ENCODE measurements around the gene TIMM10.

Gene TIMM10

GRCh38 chr11:57511741-57512430, 18.7 kb downstream of the TIMM10 start:
- no peaks in the 10 kb centered on the region for H3K36me3 ChIP-seq (ENCODE audit: insufficient read depth, low read length)
- no peaks in the 10 kb centered on the region for H4K20me1 ChIP-seq (ENCODE audit: insufficient read depth, low read length)
- ATAC-seq (ENCODE audit: insufficient read depth, low read depth) (no peak), DNase-seq (no peak)
- H3K4me3 ChIP-seq (ENCODE audit: low read depth in 1 of 2, low read length in 2 of 2): no peak overlapping the region
- H2AFZ ChIP-seq (ENCODE audit: low read depth, low read length): no peak overlapping the region
- H3K9ac ChIP-seq (ENCODE audit: low read depth, low read length): no peak overlapping the region
- H3K27ac ChIP-seq (ENCODE audit: low read length): no peak overlapping the region
- TF ChIP-seq CTCF (IDR thresholded peaks at IDR 0.05; ENCODE audit: borderline replicate concordance, extremely low read depth, low read length, poor library complexity, severe bottlenecking): no peak
- TF ChIP-seq EZH2 (IDR thresholded peaks at IDR 0.05; ENCODE audit: borderline replicate concordance, low read depth, low read length, severe bottlenecking): no peak
- H3K9me3 ChIP-seq (ENCODE audit: insufficient read depth, low read length, severe bottlenecking): no peaks in the 10 kb centered on the region
- H3K79me2 ChIP-seq (ENCODE audit: insufficient read depth, low read length): no peaks in the 10 kb centered on the region
- H3K27me3 ChIP-seq (ENCODE audit: insufficient read depth, low read length, poor library complexity): peaks cover 23% of the 10 kb centered on the region
- H3K4me1 ChIP-seq (ENCODE audit: insufficient read depth, low read length): peaks cover 28% of the 10 kb centered on the region
- H3K4me2 ChIP-seq (ENCODE audit: insufficient read depth, low read length): no peak overlapping the region

GRCh38 chr11:57508341-57509170, 22.0 kb downstream of the TIMM10 start:
- ATAC-seq (ENCODE audit: insufficient read depth, low read depth) (no peak), DNase-seq (no peak)
- Histone ChIP-seq H3K36me3 (ENCODE audit: insufficient read depth, low read length) (no peaks in the 10 kb centered on the region), H3K4me2 (ENCODE audit: insufficient read depth, low read length) (no peak overlapping the region), H3K27me3 (ENCODE audit: insufficient read depth, low read length, poor library complexity) (no peaks in the 10 kb centered on the region), H3K9me3 (ENCODE audit: insufficient read depth, low read length, severe bottlenecking) (no peaks in the 10 kb centered on the region), H4K20me1 (ENCODE audit: insufficient read depth, low read length) (no peaks in the 10 kb centered on the region), H3K4me3 (ENCODE audit: low read depth in 1 of 2, low read length in 2 of 2) (no peak overlapping the region), H3K79me2 (ENCODE audit: insufficient read depth, low read length) (no peaks in the 10 kb centered on the region), H2AFZ (ENCODE audit: low read depth, low read length) (no peak overlapping the region), H3K9ac (ENCODE audit: low read depth, low read length) (no peak overlapping the region), H3K4me1 (ENCODE audit: insufficient read depth, low read length) (peaks cover 3% of the 10 kb centered on the region; the same call in 1 of the 2 replicates), H3K27ac (ENCODE audit: low read length) (no peak overlapping the region)
- no peak for TF ChIP-seq CTCF (IDR thresholded peaks at IDR 0.05; ENCODE audit: borderline replicate concordance, extremely low read depth, low read length, poor library complexity, severe bottlenecking)
- no peak for TF ChIP-seq EZH2 (IDR thresholded peaks at IDR 0.05; ENCODE audit: borderline replicate concordance, low read depth, low read length, severe bottlenecking)

- Histone ChIP-seq H3K9ac (ENCODE audit: low read depth, low read length) (no peak overlapping the region), H2AFZ (ENCODE audit: low read depth, low read length) (no peak overlapping the region), H3K36me3 (ENCODE audit: insufficient read depth, low read length) (no peaks in the 10 kb centered on the region), H3K4me1 (ENCODE audit: insufficient read depth, low read length) (no peaks in the 10 kb centered on the region), H3K9me3 (ENCODE audit: insufficient read depth, low read length, severe bottlenecking) (no peaks in the 10 kb centered on the region), H3K4me2 (ENCODE audit: insufficient read depth, low read length) (no peak overlapping the region), H3K27ac (ENCODE audit: low read length) (no peak overlapping the region), H3K27me3 (ENCODE audit: insufficient read depth, low read length, poor library complexity) (no peaks in the 10 kb centered on the region), H4K20me1 (ENCODE audit: insufficient read depth, low read length) (no peaks in the 10 kb centered on the region), H3K79me2 (ENCODE audit: insufficient read depth, low read length) (no peaks in the 10 kb centered on the region), H3K4me3 (ENCODE audit: low read depth in 1 of 2, low read length in 2 of 2) (no peak overlapping the region)
- ATAC-seq (ENCODE audit: insufficient read depth, low read depth) (no peak), DNase-seq (no peak)
- TF ChIP-seq EZH2 (IDR thresholded peaks at IDR 0.05; ENCODE audit: borderline replicate concordance, low read depth, low read length, severe bottlenecking) (no peak), CTCF (IDR thresholded peaks at IDR 0.05; ENCODE audit: borderline replicate concordance, extremely low read depth, low read length, poor library complexity, severe bottlenecking) (no peak)
Observed at GRCh38 chr11:57506522-57506921, 24.0 kb downstream of the TIMM10 start.
